Measurements from ENCODE around the gene MYOZ1. TPM values are rescaled to one million over a fixed set of nuclear protein-coding genes. Genes with fewer than 3 reads are reported as not detected.
"Not testable (repeated sequence)": the region's sequence is repeated elsewhere in the genome, so short reads cannot be mapped to it uniquely, and the experiment has no call there.

The MYOZ1 gene
- total RNA-seq, 3 donors from 2014 or later, result not detected

GRCh38 chr10:73634421-73634820, 6.9 kb downstream of the MYOZ1 start:
- H3K27me3 Mint-ChIP-seq (ENCODE audit: low read depth), result peaks cover 1% of the 10 kb centered on the region
- no peaks in the 10 kb centered on the region for H3K36me3 Mint-ChIP-seq (ENCODE audit: insufficient read depth)
- no peak for DNase-seq
- no peaks in the 10 kb centered on the region for H3K9me3 Mint-ChIP-seq
- no peaks in the 10 kb centered on the region for H3K4me1 Mint-ChIP-seq (ENCODE audit: low read depth)
- no peak overlapping the region for H3K4me3 Mint-ChIP-seq
- no peak for ATAC-seq

DNA sequence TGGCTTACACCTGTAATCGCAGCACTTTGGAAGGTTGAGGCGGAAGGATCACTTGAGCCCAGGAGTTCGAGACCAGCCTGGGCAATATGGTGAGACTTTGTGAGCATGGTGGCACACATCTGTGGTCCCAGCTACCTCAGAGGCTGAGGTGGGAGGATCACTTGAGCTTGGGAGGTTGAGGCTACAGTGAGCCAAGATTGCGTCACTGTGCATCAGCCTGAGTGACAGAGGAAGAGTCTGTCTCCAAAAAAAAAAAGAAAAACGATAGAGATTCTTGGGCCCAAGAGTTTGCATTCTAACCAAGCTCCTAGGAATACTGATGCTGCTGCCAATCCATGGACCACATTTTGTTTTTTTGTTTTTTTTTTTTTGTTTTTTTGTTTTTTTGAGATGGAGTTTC, 12.1 kb downstream of the MYOZ1 start:
- no peak for ATAC-seq
- H3K9me3 Mint-ChIP-seq, result no peaks in the 10 kb centered on the region
- H3K36me3 Mint-ChIP-seq (ENCODE audit: insufficient read depth), result no peaks in the 10 kb centered on the region
- H3K4me3 Mint-ChIP-seq, result no peak overlapping the region
- no peaks in the 10 kb centered on the region for H3K27me3 Mint-ChIP-seq (ENCODE audit: low read depth)
- DNase-seq, result no peak
- H3K4me1 Mint-ChIP-seq (ENCODE audit: low read depth), result peaks cover 20% of the 10 kb centered on the region

- DNase-seq (no peak), ATAC-seq (no peak)
- no peak overlapping the region for H3K4me3 Mint-ChIP-seq
- no peaks in the 10 kb centered on the region for H3K27me3 Mint-ChIP-seq (ENCODE audit: low read depth)
- H3K36me3 Mint-ChIP-seq (ENCODE audit: insufficient read depth), result no peaks in the 10 kb centered on the region
- peaks cover 20% of the 10 kb centered on the region for H3K4me1 Mint-ChIP-seq (ENCODE audit: low read depth)
- H3K9me3 Mint-ChIP-seq, result no peaks in the 10 kb centered on the region
Observed at GRCh38 chr10:73628405-73628804, 12.9 kb downstream of the MYOZ1 start.

DNA sequence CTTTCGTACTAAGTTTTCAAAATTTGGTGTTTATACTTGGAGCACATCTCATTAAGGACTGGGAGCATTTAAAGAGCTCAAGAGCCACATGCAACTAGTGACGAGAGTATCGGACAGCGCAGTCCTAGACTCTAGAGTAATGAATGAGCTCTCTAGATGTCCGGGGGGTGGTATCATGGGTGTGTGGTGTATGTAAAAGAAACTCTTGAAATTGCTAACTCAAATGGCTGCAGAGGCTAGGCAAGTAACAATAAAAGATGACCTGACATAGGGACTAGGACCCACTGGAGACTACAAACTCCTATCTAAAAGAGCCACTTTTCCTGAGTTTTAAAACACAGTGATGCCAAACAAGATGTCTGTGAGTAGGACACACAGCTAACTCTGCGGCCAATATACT, 14.0 kb downstream of the MYOZ1 start:
- Mint-ChIP-seq H3K9me3 (no peaks in the 10 kb centered on the region), H3K36me3 (ENCODE audit: insufficient read depth) (no peaks in the 10 kb centered on the region), H3K4me1 (ENCODE audit: low read depth) (peaks cover 20% of the 10 kb centered on the region), H3K4me3 (peak overlapping the region; percentile 93), H3K27me3 (ENCODE audit: low read depth) (no peaks in the 10 kb centered on the region)
- no peak for DNase-seq
- ATAC-seq, result no peak

GRCh38 chr10:73625884-73626752, 15.2 kb downstream of the MYOZ1 start:
- H3K36me3 Mint-ChIP-seq (ENCODE audit: insufficient read depth), result no peaks in the 10 kb centered on the region
- DNase-seq (peak; percentile 91), ATAC-seq (peak; percentile 99)
- H3K9me3 Mint-ChIP-seq, result no peaks in the 10 kb centered on the region
- H3K27me3 Mint-ChIP-seq (ENCODE audit: low read depth), result no peaks in the 10 kb centered on the region
- peak overlapping the region; percentile 93 for H3K4me3 Mint-ChIP-seq
- H3K4me1 Mint-ChIP-seq (ENCODE audit: low read depth), result peaks cover 20% of the 10 kb centered on the region

- ATAC-seq (peak; percentile 64), DNase-seq (no peak)
- Mint-ChIP-seq H3K9me3 (no peaks in the 10 kb centered on the region), H3K4me3 (peak overlapping the region; percentile 93), H3K4me1 (ENCODE audit: low read depth) (peaks cover 20% of the 10 kb centered on the region), H3K36me3 (ENCODE audit: insufficient read depth) (no peaks in the 10 kb centered on the region), H3K27me3 (ENCODE audit: low read depth) (no peaks in the 10 kb centered on the region)
Observed at GRCh38 chr10:73625004-73625883, 16.0 kb downstream of the MYOZ1 start.

DNA sequence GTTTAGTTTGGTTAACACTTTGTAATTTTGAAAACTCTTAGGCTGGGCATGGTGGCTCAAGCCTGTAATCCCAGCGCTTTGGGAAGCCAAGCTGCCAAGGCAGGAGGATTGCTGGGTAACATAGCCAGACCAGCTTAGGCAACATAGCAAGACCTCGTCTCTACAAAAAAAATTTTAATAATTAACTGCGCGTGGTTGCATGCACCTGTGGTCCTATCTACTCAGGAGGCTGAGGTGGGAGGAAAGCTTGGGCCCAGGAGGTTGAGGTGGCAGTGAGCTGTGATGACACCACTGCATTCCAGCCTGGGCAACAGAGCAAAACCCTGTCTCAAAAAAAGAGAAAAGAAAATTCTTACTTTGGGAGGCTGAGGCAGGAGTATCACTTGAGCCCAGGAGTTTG, 18.2 kb downstream of the MYOZ1 start:
- no peaks in the 10 kb centered on the region for H3K9me3 Mint-ChIP-seq
- H3K4me3 Mint-ChIP-seq, result no peak overlapping the region
- no peaks in the 10 kb centered on the region for H3K27me3 Mint-ChIP-seq (ENCODE audit: low read depth)
- H3K4me1 Mint-ChIP-seq (ENCODE audit: low read depth), result peaks cover 20% of the 10 kb centered on the region
- no peak for DNase-seq
- no peak for ATAC-seq
- no peaks in the 10 kb centered on the region for H3K36me3 Mint-ChIP-seq (ENCODE audit: insufficient read depth)

DNA sequence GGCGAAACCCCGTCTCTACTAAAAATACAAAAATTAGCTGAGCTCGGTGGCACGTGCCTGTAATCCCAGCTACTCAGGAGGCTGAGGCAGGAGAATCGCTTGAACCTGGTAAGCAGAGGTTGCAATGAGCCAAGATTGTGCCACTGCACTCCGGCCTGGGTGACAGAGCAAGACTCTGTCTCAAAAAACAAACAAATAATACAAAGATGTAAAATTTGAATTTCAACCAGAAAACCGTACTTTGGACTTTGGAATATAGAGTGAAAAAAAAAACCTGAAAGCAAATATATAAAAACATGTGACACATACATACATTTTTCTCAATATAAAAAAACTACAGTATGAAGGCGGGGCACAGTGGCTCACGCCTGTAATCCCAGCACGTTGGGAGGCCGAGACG, 20.3 kb downstream of the MYOZ1 start:
- not testable (repeated sequence) for ATAC-seq; H3K27me3 Mint-ChIP-seq (ENCODE audit: low read depth); DNase-seq; H3K9me3 Mint-ChIP-seq; H3K4me3 Mint-ChIP-seq; H3K36me3 Mint-ChIP-seq (ENCODE audit: insufficient read depth)
- H3K4me1 Mint-ChIP-seq (ENCODE audit: low read depth), result peaks cover 12% of the 10 kb centered on the region

- H3K27me3 Mint-ChIP-seq (ENCODE audit: low read depth); DNase-seq; H3K9me3 Mint-ChIP-seq; ATAC-seq; H3K36me3 Mint-ChIP-seq (ENCODE audit: insufficient read depth); H3K4me1 Mint-ChIP-seq (ENCODE audit: low read depth); H3K4me3 Mint-ChIP-seq: not testable (repeated sequence)
Observed at GRCh38 chr10:73617143-73617542, 24.1 kb downstream of the MYOZ1 start.

DNA sequence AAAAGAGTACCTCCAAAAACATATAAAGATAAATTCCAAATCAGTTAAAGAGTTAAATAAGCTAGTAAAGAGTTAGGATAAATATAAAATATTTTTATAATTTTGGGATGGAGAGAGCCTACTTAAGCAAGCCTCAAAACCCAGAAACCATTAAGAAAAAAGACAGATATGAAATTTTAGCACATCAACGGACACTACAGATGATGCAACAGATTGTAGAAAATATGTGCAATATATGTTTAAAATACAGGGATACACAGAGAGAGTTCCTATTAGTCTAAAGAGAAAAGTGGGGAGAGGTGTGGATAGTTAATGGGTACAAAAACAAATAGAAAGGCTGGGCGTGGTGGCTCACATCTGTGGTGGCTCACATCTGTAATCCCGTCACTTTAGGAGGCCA, 26.6 kb downstream of the MYOZ1 start:
- Mint-ChIP-seq H3K36me3 (ENCODE audit: insufficient read depth) (no peaks in the 10 kb centered on the region), H3K27me3 (ENCODE audit: low read depth) (no peaks in the 10 kb centered on the region), H3K4me3 (no peak overlapping the region), H3K4me1 (ENCODE audit: low read depth) (no peaks in the 10 kb centered on the region), H3K9me3 (no peaks in the 10 kb centered on the region)
- DNase-seq (no peak), ATAC-seq (no peak)

DNA sequence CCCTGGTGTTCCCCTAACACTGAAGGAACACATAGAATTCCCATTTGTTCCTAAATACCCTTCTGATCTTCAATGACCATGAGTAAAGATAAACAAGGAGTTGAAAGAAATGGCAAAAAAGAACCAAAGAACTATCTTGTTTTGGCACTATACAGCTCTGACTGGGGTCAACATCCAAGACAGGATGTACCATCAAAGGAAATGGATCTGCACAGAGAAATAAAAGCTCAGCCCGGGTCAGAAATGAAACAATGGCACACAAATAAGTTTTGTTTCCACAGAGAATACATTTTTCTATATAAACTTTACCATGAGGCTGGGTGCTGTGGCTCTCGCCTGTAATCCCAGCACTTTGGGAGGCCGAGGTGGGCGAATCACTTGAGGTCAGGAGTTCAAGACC, 32.2 kb downstream of the MYOZ1 start:
- Mint-ChIP-seq H3K4me3 (no peak overlapping the region), H3K36me3 (ENCODE audit: insufficient read depth) (peaks cover 2% of the 10 kb centered on the region), H3K27me3 (ENCODE audit: low read depth) (no peaks in the 10 kb centered on the region), H3K4me1 (ENCODE audit: low read depth) (no peaks in the 10 kb centered on the region), H3K9me3 (no peaks in the 10 kb centered on the region)
- DNase-seq (no peak), ATAC-seq (no peak)

DNA sequence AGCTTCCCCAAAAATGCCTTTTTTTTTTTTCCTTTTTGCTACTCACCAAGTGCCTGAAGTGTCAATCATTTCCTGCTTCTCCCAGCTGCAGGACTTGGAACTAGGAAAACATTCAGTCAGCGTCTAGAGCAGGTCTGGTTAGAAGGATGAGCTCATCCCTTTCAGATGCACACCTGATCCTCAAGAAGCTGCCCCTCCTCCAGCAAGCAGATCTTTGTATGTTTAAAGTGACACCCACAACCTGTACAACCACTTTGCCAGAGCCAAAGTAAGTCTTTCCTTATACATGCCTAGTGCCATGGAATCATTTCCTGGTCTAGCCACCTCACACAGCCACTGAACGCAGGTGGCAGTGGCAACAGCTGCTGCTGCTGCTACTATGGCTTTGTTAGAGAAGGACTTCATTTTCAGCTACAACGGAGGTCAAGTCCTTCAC, 39.8 kb downstream of the MYOZ1 start:
- H3K27me3 Mint-ChIP-seq (ENCODE audit: low read depth), result no peaks in the 10 kb centered on the region
- ATAC-seq (no peak), DNase-seq (no peak)
- no peaks in the 10 kb centered on the region for H3K9me3 Mint-ChIP-seq
- no peak overlapping the region for H3K4me3 Mint-ChIP-seq
- no peaks in the 10 kb centered on the region for H3K4me1 Mint-ChIP-seq (ENCODE audit: low read depth)
- H3K36me3 Mint-ChIP-seq (ENCODE audit: insufficient read depth), result peaks cover 2% of the 10 kb centered on the region

GRCh38 chr10:73597346-73597745, 43.9 kb downstream of the MYOZ1 start:
- ATAC-seq, result no peak
- Mint-ChIP-seq H3K4me3 (no peak overlapping the region), H3K36me3 (ENCODE audit: insufficient read depth) (no peaks in the 10 kb centered on the region), H3K9me3 (no peaks in the 10 kb centered on the region), H3K4me1 (ENCODE audit: low read depth) (peaks cover 6% of the 10 kb centered on the region), H3K27me3 (ENCODE audit: low read depth) (no peaks in the 10 kb centered on the region)
- DNase-seq, result no peak

GRCh38 chr10:73593812-73594211, 47.5 kb downstream of the MYOZ1 start:
- H3K36me3 Mint-ChIP-seq (ENCODE audit: insufficient read depth), result no peaks in the 10 kb centered on the region

GRCh38 chr10:73593110-73593509, 48.2 kb downstream of the MYOZ1 start:
- ATAC-seq, result no peak
- H3K27me3 Mint-ChIP-seq (ENCODE audit: low read depth), result no peaks in the 10 kb centered on the region
- no peaks in the 10 kb centered on the region for H3K9me3 Mint-ChIP-seq
- DNase-seq, result no peak
- H3K36me3 Mint-ChIP-seq (ENCODE audit: insufficient read depth), result no peaks in the 10 kb centered on the region
- H3K4me1 Mint-ChIP-seq (ENCODE audit: low read depth), result peaks cover 19% of the 10 kb centered on the region
- H3K4me3 Mint-ChIP-seq, result no peak overlapping the region

More at GRCh38 chr10:73593812-73594211, 47.5 kb downstream of the MYOZ1 start:
- no peak for DNase-seq
- no peak for ATAC-seq
- Mint-ChIP-seq H3K4me3 (no peak overlapping the region), H3K4me1 (ENCODE audit: low read depth) (peaks cover 19% of the 10 kb centered on the region), H3K27me3 (ENCODE audit: low read depth) (no peaks in the 10 kb centered on the region), H3K9me3 (no peaks in the 10 kb centered on the region)
